Endodermal cell (in vitro differentiated cells): ENCODE results near the gene CSNK2A1. TPM values are rescaled to one million over a fixed set of nuclear protein-coding genes. Genes with fewer than 3 reads are reported as not detected.

Experiments
- DNase-seq: peaks from one replicate; pipeline ENCODE4 v3.0.0-alpha.2; 2017
- H3K27ac ChIP-seq: 2 replicates; pipeline ENCODE4 v1.5.1; 2013; ENCODE audit warnings: mild to moderate bottlenecking, low read depth, low read length, moderate library complexity
- H3K27me3 ChIP-seq: 2 replicates; pipeline ENCODE4 v1.6.1; 2013; ENCODE audit warnings: mild to moderate bottlenecking, low read length, moderate library complexity; ENCODE audit not compliant: insufficient read depth, control insufficient read depth, poor library complexity, severe bottlenecking
- H3K36me3 ChIP-seq: 2 replicates; pipeline ENCODE4 v1.7.0; 2013; ENCODE audit warnings: mild to moderate bottlenecking, low read length, moderate library complexity; ENCODE audit not compliant: control insufficient read depth, insufficient read depth
- H3K4me1 ChIP-seq: one replicate; pipeline ENCODE4 v1.7.0; 2013; ENCODE audit warnings: low read length; ENCODE audit not compliant: control insufficient read depth, insufficient read depth
- H3K4me3 ChIP-seq: 2 replicates; pipeline ENCODE4 v1.5.1; 2013; ENCODE audit warnings: mild to moderate bottlenecking, low read length, moderate library complexity
- H3K9ac ChIP-seq: 2 replicates; pipeline ENCODE4 v1.6.1; 2013; ENCODE audit warnings: mild to moderate bottlenecking, low read length, moderate library complexity; ENCODE audit not compliant: poor library complexity, severe bottlenecking; ENCODE audit errors: extremely low read depth
- H3K9me3 ChIP-seq: 2 replicates; pipeline ENCODE4 v1.6.1; 2013; ENCODE audit warnings: mild to moderate bottlenecking, low read length, moderate library complexity; ENCODE audit not compliant: control insufficient read depth
- H3K27ac Mint-ChIP-seq: 2 replicates; pipeline ENCODE4 v1.8.0; 2020; ENCODE audit warnings: mixed read lengths
- H3K27me3 Mint-ChIP-seq: 2 replicates; pipeline ENCODE4 v1.8.0; 2021; ENCODE audit warnings: mild to moderate bottlenecking, mixed read lengths; ENCODE audit not compliant: insufficient read depth
- H3K36me3 Mint-ChIP-seq: 2 replicates; pipeline ENCODE4 v1.8.0; 2020; ENCODE audit warnings: low read depth, mixed read lengths
- H3K4me1 Mint-ChIP-seq: 2 replicates; pipeline ENCODE4 v1.8.0; 2020; ENCODE audit warnings: mixed read lengths
- H3K4me3 Mint-ChIP-seq: 2 replicates; pipeline ENCODE4 v1.8.0; 2020; ENCODE audit warnings: mild to moderate bottlenecking, moderate library complexity, mixed read lengths
- H3K9me3 Mint-ChIP-seq: 2 replicates; pipeline ENCODE4 v1.8.0; 2020; ENCODE audit warnings: mild to moderate bottlenecking, mixed read lengths
- WGBS, 2 experiments: methylation state at CpG; one replicate each; pipeline versions ENCODE4 v1.1.5 to v1.1.7; 2013; ENCODE audit warnings: missing lambda C conversion rate in 2 of 2, mixed read lengths in 1 of 2; ENCODE audit not compliant: insufficient coverage in 1 of 2, insufficient read length in 1 of 2; 5-methylcytosine and 5-hydroxymethylcytosine counted together
- total RNA-seq, 2 donors: library from RNA; stranded (reverse); fragmentation: NEBNext Ultra II Directional in 1 of 2; extraction: Animal tissue kit (Norgen Biotek cat#: 25700) in 1 of 2; gene quantifications; 2 replicates in 1 of 2; 3 replicates in 1 of 2; pipeline ENCODE4 v1.2.1, GENCODE V29; 2021
- TF ChIP-seq, protein P1 (sequence below): fragments of 200-600 bp; sonication (generic); conservative IDR thresholded peaks from 2 replicates; pipeline ENCODE4 v1.5.0; 2021; ENCODE audit warnings: antibody characterized with exemption, mild to moderate bottlenecking

Gene CSNK2A1
- total RNA-seq, 2 donors from 2014 or later, result 202 to 239 TPM

GRCh38 chr20:574297-574942 is 30.8 kb upstream of the CSNK2A1 start:
- H3K36me3 ChIP-seq, result no peaks in the 10 kb centered on the region
- H3K4me1 Mint-ChIP-seq, result peaks cover 41% of the 10 kb centered on the region
- peaks cover 2% of the 10 kb centered on the region for H3K27me3 Mint-ChIP-seq
- H3K9me3 Mint-ChIP-seq, result no peaks in the 10 kb centered on the region
- peaks cover 17% of the 10 kb centered on the region for H3K4me1 ChIP-seq
- TF ChIP-seq, protein P1, sequence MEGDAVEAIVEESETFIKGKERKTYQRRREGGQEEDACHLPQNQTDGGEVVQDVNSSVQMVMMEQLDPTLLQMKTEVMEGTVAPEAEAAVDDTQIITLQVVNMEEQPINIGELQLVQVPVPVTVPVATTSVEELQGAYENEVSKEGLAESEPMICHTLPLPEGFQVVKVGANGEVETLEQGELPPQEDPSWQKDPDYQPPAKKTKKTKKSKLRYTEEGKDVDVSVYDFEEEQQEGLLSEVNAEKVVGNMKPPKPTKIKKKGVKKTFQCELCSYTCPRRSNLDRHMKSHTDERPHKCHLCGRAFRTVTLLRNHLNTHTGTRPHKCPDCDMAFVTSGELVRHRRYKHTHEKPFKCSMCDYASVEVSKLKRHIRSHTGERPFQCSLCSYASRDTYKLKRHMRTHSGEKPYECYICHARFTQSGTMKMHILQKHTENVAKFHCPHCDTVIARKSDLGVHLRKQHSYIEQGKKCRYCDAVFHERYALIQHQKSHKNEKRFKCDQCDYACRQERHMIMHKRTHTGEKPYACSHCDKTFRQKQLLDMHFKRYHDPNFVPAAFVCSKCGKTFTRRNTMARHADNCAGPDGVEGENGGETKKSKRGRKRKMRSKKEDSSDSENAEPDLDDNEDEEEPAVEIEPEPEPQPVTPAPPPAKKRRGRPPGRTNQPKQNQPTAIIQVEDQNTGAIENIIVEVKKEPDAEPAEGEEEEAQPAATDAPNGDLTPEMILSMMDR, result no peak
- H3K27me3 ChIP-seq, result no peaks in the 10 kb centered on the region
- peak overlapping the region; percentile 82 for H3K27ac Mint-ChIP-seq
- H3K4me3 ChIP-seq, result peak overlapping the region; percentile 20
- DNase-seq, result peak; percentile 81
- H3K36me3 Mint-ChIP-seq, result no peaks in the 10 kb centered on the region
- 28 to 35% methylated on average over 6 to 15 of the region's 15 CpGs for WGBS, 2 experiments
- no peak overlapping the region for H3K9ac ChIP-seq
- H3K9me3 ChIP-seq, result no peaks in the 10 kb centered on the region
- no peak overlapping the region for H3K27ac ChIP-seq
- no peak overlapping the region for H3K4me3 Mint-ChIP-seq

DNA sequence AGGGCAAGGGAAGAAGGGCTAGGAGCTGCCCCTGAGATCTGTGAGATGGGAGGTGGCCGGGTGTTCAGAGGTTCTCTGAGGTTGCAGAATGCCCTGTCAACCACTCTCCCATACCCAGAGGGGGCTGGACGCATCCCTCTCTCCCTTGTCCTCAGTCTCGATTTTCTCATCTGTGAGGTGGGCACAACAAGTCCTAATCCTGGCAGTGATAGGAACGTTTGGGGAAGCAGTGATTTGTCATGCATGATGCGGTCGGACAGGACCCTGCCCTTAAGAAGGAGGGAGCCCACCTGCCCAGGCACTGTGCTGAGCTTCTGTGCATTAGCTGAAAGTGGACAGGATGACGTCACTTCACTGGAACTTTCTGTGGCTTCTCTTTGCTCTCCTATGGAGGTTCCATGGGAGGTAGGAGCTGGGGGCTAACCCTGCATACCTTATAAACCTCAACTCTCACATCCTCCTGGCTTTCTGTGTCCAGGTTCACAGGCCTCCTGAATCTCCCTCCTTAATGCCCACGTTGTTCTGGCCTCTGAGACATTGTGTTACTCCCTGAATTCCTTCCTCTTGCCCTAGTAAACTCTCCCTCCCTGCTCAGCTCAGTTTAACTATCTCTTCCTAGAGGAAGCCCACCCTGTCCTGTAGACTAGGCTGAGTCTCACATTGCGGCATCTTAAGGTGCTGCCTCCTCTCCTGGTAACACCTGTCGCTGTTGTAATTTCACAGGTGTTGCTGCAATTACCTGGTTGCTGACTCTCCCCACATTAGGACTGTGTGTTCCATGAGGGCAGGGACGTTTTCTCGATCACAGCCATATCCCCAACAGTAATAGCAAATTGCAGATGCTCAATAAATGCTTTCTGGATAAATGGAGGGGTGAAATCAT is 30.1 kb upstream of the CSNK2A1 start:
- no peaks in the 10 kb centered on the region for H3K36me3 Mint-ChIP-seq
- no peaks in the 10 kb centered on the region for H3K9me3 Mint-ChIP-seq
- peaks cover 41% of the 10 kb centered on the region for H3K4me1 Mint-ChIP-seq
- peak overlapping the region; percentile 19 for H3K27ac Mint-ChIP-seq
- peaks cover 17% of the 10 kb centered on the region for H3K4me1 ChIP-seq
- 77 to 80% methylated on average over 6 to 12 of the region's 12 CpGs for WGBS, 2 experiments
- no peak overlapping the region for H3K4me3 Mint-ChIP-seq
- peaks cover 2% of the 10 kb centered on the region for H3K27me3 Mint-ChIP-seq
- H3K36me3 ChIP-seq, result no peaks in the 10 kb centered on the region
- H3K9ac ChIP-seq, result no peak overlapping the region
- H3K4me3 ChIP-seq, result peak overlapping the region; percentile 20
- no peak for DNase-seq
- no peaks in the 10 kb centered on the region for H3K27me3 ChIP-seq
- no peak overlapping the region for H3K27ac ChIP-seq
- no peaks in the 10 kb centered on the region for H3K9me3 ChIP-seq
- TF ChIP-seq, protein P1, result no peak

GRCh38 chr20:572727-573126 is 29.1 kb upstream of the CSNK2A1 start:
- no peak overlapping the region for H3K27ac ChIP-seq
- no peaks in the 10 kb centered on the region for H3K27me3 ChIP-seq
- H3K4me3 ChIP-seq, result no peak overlapping the region
- H3K36me3 ChIP-seq, result no peaks in the 10 kb centered on the region
- DNase-seq, result peak; percentile 55
- peaks cover 17% of the 10 kb centered on the region for H3K4me1 ChIP-seq
- peak overlapping the region; percentile 2 for H3K27ac Mint-ChIP-seq
- H3K9me3 Mint-ChIP-seq, result no peaks in the 10 kb centered on the region
- H3K36me3 Mint-ChIP-seq, result no peaks in the 10 kb centered on the region
- peaks cover 2% of the 10 kb centered on the region for H3K27me3 Mint-ChIP-seq
- H3K4me3 Mint-ChIP-seq, result no peak overlapping the region
- H3K4me1 Mint-ChIP-seq, result peaks cover 41% of the 10 kb centered on the region
- no peak overlapping the region for H3K9ac ChIP-seq
- WGBS, 2 experiments, result 86% methylated on average over 6 to 7 of the region's 7 CpGs
- TF ChIP-seq, protein P1, result no peak
- H3K9me3 ChIP-seq, result no peaks in the 10 kb centered on the region
